ENCODE results near the gene KRT17.
"Not testable (repeated sequence)": the region's sequence is repeated elsewhere in the genome, so short reads cannot be mapped to it uniquely, and the experiment has no call there.

The KRT17 gene

GRCh38 chr17:41619036-41619926 is 5.1 kb downstream of the KRT17 start:
- no peaks in the 10 kb centered on the region for H3K4me1 ChIP-seq (ENCODE audit: control insufficient read depth in 1 of 2, insufficient read depth in 2 of 2, low read length in 2 of 2)
- no peak overlapping the region for H3K9ac ChIP-seq (ENCODE audit: low read depth in 1 of 2, low read length in 2 of 2)
- H3K27ac ChIP-seq (ENCODE audit: low read depth, low read length) = no peak overlapping the region
- H3K27me3 ChIP-seq (ENCODE audit: control insufficient read depth in 1 of 2, insufficient read depth in 2 of 2, low read length in 2 of 2) = peaks cover 0 to 3% of the 10 kb centered on the region in 2 donors
- no peak overlapping the region for H3K4me3 ChIP-seq (ENCODE audit: low read depth in 1 of 2, low read length in 2 of 2)
- H3K36me3 ChIP-seq (ENCODE audit: control insufficient read depth in 1 of 2, insufficient read depth in 2 of 2, low read length in 2 of 2) = no peaks in the 10 kb centered on the region
- H3K9me3 ChIP-seq (ENCODE audit: control insufficient read depth in 1 of 2, low read length in 2 of 2) = no peaks in the 10 kb centered on the region

DNA sequence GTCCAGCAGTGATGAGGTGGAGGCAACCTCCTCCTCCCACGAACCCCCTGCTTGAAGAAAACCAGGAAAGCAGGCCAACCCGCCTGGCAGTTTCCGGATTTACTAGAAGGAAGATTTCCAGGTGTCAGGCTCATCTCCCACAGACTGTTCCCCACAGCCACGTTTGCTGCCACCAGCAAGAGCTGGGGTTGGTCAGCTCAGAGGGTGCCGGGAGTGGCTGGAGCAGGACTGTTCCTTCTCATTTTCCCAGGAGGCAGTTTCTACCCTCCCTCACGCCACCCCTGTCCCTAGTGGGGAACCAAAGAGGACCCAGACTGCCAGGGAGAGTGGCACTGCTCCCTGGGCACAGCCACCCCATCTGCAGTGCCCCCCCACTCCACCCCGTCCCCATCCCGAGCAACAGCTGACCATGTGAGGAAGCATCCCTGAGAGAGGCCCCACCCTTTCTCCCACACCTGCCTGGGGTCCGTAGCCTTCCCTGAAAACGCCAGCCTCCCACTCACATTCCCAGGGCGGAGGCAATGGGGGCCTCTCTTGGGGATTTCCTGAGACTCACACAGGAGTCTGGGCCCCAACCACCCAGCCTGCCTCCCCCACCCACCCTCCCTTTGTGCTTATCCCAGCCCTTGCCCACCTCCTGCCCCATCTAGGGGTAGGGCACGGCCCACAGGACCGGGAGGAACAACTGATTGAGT is 5.9 kb downstream of the KRT17 start:
- Histone ChIP-seq H3K36me3 (ENCODE audit: control insufficient read depth in 1 of 2, insufficient read depth in 2 of 2, low read length in 2 of 2) (no peaks in the 10 kb centered on the region), H3K9ac (ENCODE audit: low read depth in 1 of 2, low read length in 2 of 2) (no peak overlapping the region), H3K27me3 (ENCODE audit: control insufficient read depth in 1 of 2, insufficient read depth in 2 of 2, low read length in 2 of 2) (peaks cover 0 to 3% of the 10 kb centered on the region in 2 donors), H3K4me3 (ENCODE audit: low read depth in 1 of 2, low read length in 2 of 2) (no peak overlapping the region), H3K27ac (ENCODE audit: low read depth, low read length) (no peak overlapping the region), H3K9me3 (ENCODE audit: control insufficient read depth in 1 of 2, low read length in 2 of 2) (no peaks in the 10 kb centered on the region), H3K4me1 (ENCODE audit: control insufficient read depth in 1 of 2, insufficient read depth in 2 of 2, low read length in 2 of 2) (no peaks in the 10 kb centered on the region)

GRCh38 chr17:41617698-41618097 is 6.7 kb downstream of the KRT17 start:
- no peaks in the 10 kb centered on the region for H3K36me3 ChIP-seq (ENCODE audit: control insufficient read depth in 1 of 2, insufficient read depth in 2 of 2, low read length in 2 of 2)
- no peaks in the 10 kb centered on the region for H3K9me3 ChIP-seq (ENCODE audit: control insufficient read depth in 1 of 2, low read length in 2 of 2)
- no peak overlapping the region for H3K27ac ChIP-seq (ENCODE audit: low read depth, low read length)
- H3K4me3 ChIP-seq (ENCODE audit: low read depth in 1 of 2, low read length in 2 of 2) = no peak overlapping the region
- H3K9ac ChIP-seq (ENCODE audit: low read depth in 1 of 2, low read length in 2 of 2) = no peak overlapping the region
- H3K27me3 ChIP-seq (ENCODE audit: control insufficient read depth in 1 of 2, insufficient read depth in 2 of 2, low read length in 2 of 2) = peaks cover 0 to 3% of the 10 kb centered on the region in 2 donors
- no peaks in the 10 kb centered on the region for H3K4me1 ChIP-seq (ENCODE audit: control insufficient read depth in 1 of 2, insufficient read depth in 2 of 2, low read length in 2 of 2)

GRCh38 chr17:41617136-41617535 is 7.2 kb downstream of the KRT17 start:
- no peak overlapping the region for H3K27ac ChIP-seq (ENCODE audit: low read depth, low read length)

GRCh38 chr17:41616486-41616885 is 7.9 kb downstream of the KRT17 start:
- H3K4me1 ChIP-seq (ENCODE audit: control insufficient read depth in 1 of 2, insufficient read depth in 2 of 2, low read length in 2 of 2); H3K27me3 ChIP-seq (ENCODE audit: control insufficient read depth in 1 of 2, insufficient read depth in 2 of 2, low read length in 2 of 2); H3K9ac ChIP-seq (ENCODE audit: low read depth in 1 of 2, low read length in 2 of 2); H3K27ac ChIP-seq (ENCODE audit: low read depth, low read length); H3K36me3 ChIP-seq (ENCODE audit: control insufficient read depth in 1 of 2, insufficient read depth in 2 of 2, low read length in 2 of 2); H3K9me3 ChIP-seq (ENCODE audit: control insufficient read depth in 1 of 2, low read length in 2 of 2); H3K4me3 ChIP-seq (ENCODE audit: low read depth in 1 of 2, low read length in 2 of 2): not testable (repeated sequence)

More at GRCh38 chr17:41617136-41617535, 7.2 kb downstream of the KRT17 start:
- Histone ChIP-seq H3K27me3 (ENCODE audit: control insufficient read depth in 1 of 2, insufficient read depth in 2 of 2, low read length in 2 of 2) (peaks cover 0 to 3% of the 10 kb centered on the region in 2 donors), H3K36me3 (ENCODE audit: control insufficient read depth in 1 of 2, insufficient read depth in 2 of 2, low read length in 2 of 2) (no peaks in the 10 kb centered on the region), H3K4me1 (ENCODE audit: control insufficient read depth in 1 of 2, insufficient read depth in 2 of 2, low read length in 2 of 2) (no peaks in the 10 kb centered on the region), H3K9ac (ENCODE audit: low read depth in 1 of 2, low read length in 2 of 2) (no peak overlapping the region), H3K4me3 (ENCODE audit: low read depth in 1 of 2, low read length in 2 of 2) (no peak overlapping the region), H3K9me3 (ENCODE audit: control insufficient read depth in 1 of 2, low read length in 2 of 2) (no peaks in the 10 kb centered on the region)

- H3K4me3 ChIP-seq (ENCODE audit: low read depth in 1 of 2, low read length in 2 of 2) = no peak overlapping the region
- peaks cover 0 to 3% of the 10 kb centered on the region in 2 donors for H3K27me3 ChIP-seq (ENCODE audit: control insufficient read depth in 1 of 2, insufficient read depth in 2 of 2, low read length in 2 of 2)
- no peaks in the 10 kb centered on the region for H3K36me3 ChIP-seq (ENCODE audit: control insufficient read depth in 1 of 2, insufficient read depth in 2 of 2, low read length in 2 of 2)
- no peaks in the 10 kb centered on the region for H3K9me3 ChIP-seq (ENCODE audit: control insufficient read depth in 1 of 2, low read length in 2 of 2)
- H3K27ac ChIP-seq (ENCODE audit: low read depth, low read length) = no peak overlapping the region
- H3K4me1 ChIP-seq (ENCODE audit: control insufficient read depth in 1 of 2, insufficient read depth in 2 of 2, low read length in 2 of 2) = no peaks in the 10 kb centered on the region
- H3K9ac ChIP-seq (ENCODE audit: low read depth in 1 of 2, low read length in 2 of 2) = no peak overlapping the region
Observed at GRCh38 chr17:41615454-41615853, 8.9 kb downstream of the KRT17 start.

DNA sequence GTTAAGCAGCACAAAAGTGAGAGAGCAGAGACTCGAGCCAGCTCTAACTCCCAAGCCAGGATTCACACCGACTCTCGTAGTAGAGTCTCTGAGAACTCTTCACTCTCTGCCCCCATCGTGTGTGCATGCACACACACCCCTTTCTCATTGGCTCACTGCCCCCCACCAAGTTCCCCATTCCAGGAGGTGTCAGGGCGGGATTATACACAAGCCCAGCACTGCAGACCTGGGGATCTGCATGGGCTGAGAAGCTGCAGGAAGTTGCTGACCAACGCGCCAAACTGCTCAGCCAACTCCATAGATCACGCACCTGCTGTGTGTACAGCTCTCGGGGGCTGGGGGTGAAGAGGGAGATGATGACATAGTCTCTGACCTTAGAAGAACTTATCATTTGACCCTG is 9.6 kb downstream of the KRT17 start:
- not testable (repeated sequence) for H3K9ac ChIP-seq (ENCODE audit: low read depth in 1 of 2, low read length in 2 of 2)

GRCh38 chr17:41614098-41614497 is 10.3 kb downstream of the KRT17 start:
- H3K9me3 ChIP-seq (ENCODE audit: control insufficient read depth in 1 of 2, low read length in 2 of 2) = no peaks in the 10 kb centered on the region
- H3K4me3 ChIP-seq (ENCODE audit: low read depth in 1 of 2, low read length in 2 of 2) = no peak overlapping the region
- no peak overlapping the region for H3K27ac ChIP-seq (ENCODE audit: low read depth, low read length)
- H3K9ac ChIP-seq (ENCODE audit: low read depth in 1 of 2, low read length in 2 of 2) = no peak overlapping the region
- H3K27me3 ChIP-seq (ENCODE audit: control insufficient read depth in 1 of 2, insufficient read depth in 2 of 2, low read length in 2 of 2) = peaks cover 0 to 3% of the 10 kb centered on the region in 2 donors
- no peaks in the 10 kb centered on the region for H3K36me3 ChIP-seq (ENCODE audit: control insufficient read depth in 1 of 2, insufficient read depth in 2 of 2, low read length in 2 of 2)
- no peaks in the 10 kb centered on the region for H3K4me1 ChIP-seq (ENCODE audit: control insufficient read depth in 1 of 2, insufficient read depth in 2 of 2, low read length in 2 of 2)

More for the DNA sequence above, 9.6 kb downstream of the KRT17 start:
- not testable (repeated sequence) for H3K27me3 ChIP-seq (ENCODE audit: control insufficient read depth in 1 of 2, insufficient read depth in 2 of 2, low read length in 2 of 2); H3K9me3 ChIP-seq (ENCODE audit: control insufficient read depth in 1 of 2, low read length in 2 of 2); H3K27ac ChIP-seq (ENCODE audit: low read depth, low read length); H3K36me3 ChIP-seq (ENCODE audit: control insufficient read depth in 1 of 2, insufficient read depth in 2 of 2, low read length in 2 of 2); H3K4me1 ChIP-seq (ENCODE audit: control insufficient read depth in 1 of 2, insufficient read depth in 2 of 2, low read length in 2 of 2); H3K4me3 ChIP-seq (ENCODE audit: low read depth in 1 of 2, low read length in 2 of 2)

GRCh38 chr17:41613277-41614082 is 10.9 kb downstream of the KRT17 start:
- Histone ChIP-seq H3K27ac (ENCODE audit: low read depth, low read length) (no peak overlapping the region), H3K4me1 (ENCODE audit: control insufficient read depth in 1 of 2, insufficient read depth in 2 of 2, low read length in 2 of 2) (no peaks in the 10 kb centered on the region), H3K36me3 (ENCODE audit: control insufficient read depth in 1 of 2, insufficient read depth in 2 of 2, low read length in 2 of 2) (no peaks in the 10 kb centered on the region), H3K9ac (ENCODE audit: low read depth in 1 of 2, low read length in 2 of 2) (no peak overlapping the region), H3K9me3 (ENCODE audit: control insufficient read depth in 1 of 2, low read length in 2 of 2) (no peaks in the 10 kb centered on the region), H3K4me3 (ENCODE audit: low read depth in 1 of 2, low read length in 2 of 2) (no peak overlapping the region), H3K27me3 (ENCODE audit: control insufficient read depth in 1 of 2, insufficient read depth in 2 of 2, low read length in 2 of 2) (peaks cover 0 to 3% of the 10 kb centered on the region in 2 donors)

All from duodenal mucosa (tissue), 2 donors.